K562 (cell line): ENCODE results near the gene ATAD2B. TPM values are rescaled to one million over a fixed set of nuclear protein-coding genes. Genes with fewer than 3 reads are reported as not detected.

ENCODE experiments used
- ATAC-seq: fragments of 200-7000 bp; cut with Tn5 transposase; 3 replicates; pipeline ENCODE4 v1.9.1; 2020; ENCODE audit warnings: moderate library complexity
- BruUV-seq: library from RNA; stranded (reverse); fragments of 400-500 nt; replicated peaks from 2 replicates; lab custom pipeline; 2021; lab: Mats Ljungman, UMichigan
- CTCF ChIA-PET: fragments of 300-600 bp; formaldehyde crosslinking; extraction: SDS; loops from one replicate; lab custom pipeline; 2021; ENCODE audit warnings: low intra/inter-chr PET ratio; lab: Yijun Ruan, JAX
- POLR2A ChIA-PET: fragments of 300-600, 350-650 bp; sonication (Branson Sonifier 250); formaldehyde crosslinking; extraction: SDS; loops from one replicate; lab custom pipeline; 2021; ENCODE audit warnings: antibody characterized with exemption, inconsistent platforms; lab: Yijun Ruan, JAX
- DNase-seq, 4 experiments: peaks; one replicate each; pipeline versions ENCODE4 v3.0.0 to v3.0.0-alpha.2; 2011 to 2018; ENCODE audit warnings: low spot score in 3 of 4, mixed read lengths in 3 of 4; ENCODE audit errors: extremely low read depth in 1 of 4
- FAIRE-seq: peaks from 2 replicates; lab custom pipeline; 2011; peaks lifted over from hg19 to GRCh38; lab: Jason Lieb, UNC
- H2AFZ ChIP-seq: 2 replicates; pipeline ENCODE4 v1.6.0; 2011; ENCODE audit warnings: low read depth, low read length, control low read depth, inconsistent platforms
- H3K27ac ChIP-seq: fragments of 200-600 bp; 3 replicates; pipeline ENCODE4 v1.8.0; 2011; ENCODE audit warnings: low read depth, mild to moderate bottlenecking, control low read depth, inconsistent platforms, low read length, moderate library complexity, mixed read lengths; ENCODE audit errors: extremely low read depth
- H3K27me3 ChIP-seq, 2 experiments: fragments of 300-600 bp in 1 of 2; 2 replicates in 1 of 2; 3 replicates in 1 of 2; pipeline versions ENCODE4 v1.6.0 to v1.8.0; 2011; ENCODE audit warnings: inconsistent platforms in 2 of 2, low read length in 2 of 2, mild to moderate bottlenecking in 1 of 2, mixed read lengths in 1 of 2, moderate library complexity in 1 of 2; ENCODE audit not compliant: control insufficient read depth in 2 of 2, insufficient read depth in 2 of 2
- H3K36me3 ChIP-seq: fragments of 300-600 bp; 3 replicates; pipeline ENCODE4 v1.8.0; 2011; ENCODE audit warnings: mild to moderate bottlenecking, low read length, inconsistent platforms; ENCODE audit not compliant: control insufficient read depth, insufficient read depth
- H3K4me1 ChIP-seq, 2 experiments: fragments of 200-600 bp in 1 of 2; replicated peaks in 1 of 2; 2 replicates in 1 of 2; 3 replicates in 1 of 2; pipeline versions ENCODE4 v1.5.1 to v1.8.0; 2011; ENCODE audit warnings: inconsistent platforms in 2 of 2, low read length in 2 of 2, mild to moderate bottlenecking in 1 of 2, mixed read lengths in 1 of 2, moderate library complexity in 1 of 2; ENCODE audit not compliant: control insufficient read depth in 2 of 2, insufficient read depth in 2 of 2
- H3K4me2 ChIP-seq: 2 replicates; pipeline ENCODE4 v1.6.1; 2011; ENCODE audit warnings: low read length, control low read depth, inconsistent platforms, mixed read lengths; ENCODE audit not compliant: insufficient read depth
- H3K4me3 ChIP-seq: fragments of 200-600 bp; sonication (generic), shearing (Covaris generic); 2 replicates; pipeline ENCODE4 v1.5.1; 2016; ENCODE audit warnings: control low read depth, inconsistent platforms
- H3K79me2 ChIP-seq: fragments of 200-600 bp; 3 replicates; pipeline ENCODE4 v1.8.0; 2011; ENCODE audit warnings: low read length, inconsistent platforms; ENCODE audit not compliant: control insufficient read depth, insufficient read depth
- H3K9ac ChIP-seq, 2 experiments: 2 replicates each; pipeline versions ENCODE4 v1.6.0 to v1.6.1; 2011; ENCODE audit warnings: low read depth in 2 of 2, low read length in 2 of 2, control low read depth in 1 of 2, inconsistent platforms in 1 of 2, mild to moderate bottlenecking in 1 of 2, mixed read lengths in 1 of 2; ENCODE audit not compliant: insufficient read depth in 1 of 2
- H3K9me1 ChIP-seq: one replicate; pipeline ENCODE4 v1.6.0; 2011; ENCODE audit warnings: inconsistent platforms, mild to moderate bottlenecking, low read length, moderate library complexity; ENCODE audit not compliant: control insufficient read depth, insufficient read depth
- H3K9me3 ChIP-seq: replicated peaks from 2 replicates; pipeline ENCODE4 v1.5.1; 2011; ENCODE audit warnings: low read depth, low read length, inconsistent platforms; ENCODE audit not compliant: control insufficient read depth, insufficient read depth
- H4K20me1 ChIP-seq: replicated peaks from 2 replicates; pipeline ENCODE4 v1.6.1; 2011; ENCODE audit warnings: low read length, inconsistent platforms, mixed read lengths; ENCODE audit not compliant: control insufficient read depth, insufficient read depth
- ATF1 ChIP-seq, 2 experiments: fragments of 450-650 bp in 1 of 2; IDR thresholded peaks; 2 replicates each; pipeline ENCODE4 v1.6.1; 2016; ENCODE audit warnings: missing compliant biosample characterization in 1 of 2, missing genetic modification characterization in 1 of 2
- ELF1 ChIP-seq: fragments of 200-800 bp; sonication (Bioruptor generic); IDR thresholded peaks from 2 replicates; pipeline ENCODE4 v1.6.1; 2016; ENCODE audit warnings: missing genetic modification characterization, missing compliant biosample characterization
- NEUROD1 ChIP-seq: fragments of 150-350 bp; IDR thresholded peaks from 2 replicates; pipeline ENCODE4 v1.6.1; 2014; ENCODE audit warnings: borderline replicate concordance, low read length, low read depth; ENCODE audit not compliant: partially characterized antibody
- NUFIP1 ChIP-seq: fragments of 450-650 bp; IDR thresholded peaks from 2 replicates; pipeline ENCODE4 v1.6.1; 2018; ENCODE audit not compliant: partially characterized antibody
- SIN3B ChIP-seq: fragments of 450-650 bp; IDR thresholded peaks from 2 replicates; pipeline ENCODE4 v1.6.1; 2017; ENCODE audit warnings: low read depth, mild to moderate bottlenecking, moderate library complexity
- TEAD2 ChIP-seq: fragments of 450-650 bp; IDR thresholded peaks from 2 replicates; pipeline ENCODE4 v1.6.1; 2016; ENCODE audit warnings: missing genetic modification characterization, control low read depth, missing compliant biosample characterization
- VEZF1 ChIP-seq: fragments of 200-800 bp; sonication (Bioruptor generic); IDR thresholded peaks from 2 replicates; pipeline ENCODE4 v1.6.1; 2017; ENCODE audit warnings: missing genetic modification characterization, missing compliant biosample characterization
- XRCC3 ChIP-seq: fragments of 450-650 bp; IDR thresholded peaks from 2 replicates; pipeline ENCODE4 v1.6.1; 2017; ENCODE audit warnings: mild to moderate bottlenecking, moderate library complexity
- ZNF449 ChIP-seq: fragments of 250-450 bp; sonication (Bioruptor Pico); IDR thresholded peaks from 2 replicates; pipeline ENCODE4 v1.8.0; 2022; ENCODE audit warnings: moderate library complexity, mild to moderate bottlenecking, inconsistent platforms
- ZNF740 ChIP-seq, 3 experiments: fragments of 200-800 bp in 1 of 3; sonication (Bioruptor generic) in 1 of 3; sonication (generic) in 1 of 3; formaldehyde crosslinking in 1 of 3; IDR thresholded peaks; 2 replicates each; pipeline versions ENCODE4 v1.6.1 to v1.8.0; 2016 to 2022; ENCODE audit warnings: mild to moderate bottlenecking in 2 of 3, missing compliant biosample characterization in 2 of 3, missing genetic modification characterization in 2 of 3, missing genetic modification reagents in 1 of 3
- ZNF766 ChIP-seq: fragments of 200-800 bp; sonication (Bioruptor generic); conservative IDR thresholded peaks from 2 replicates; pipeline ENCODE4 v1.6.1; 2016; ENCODE audit warnings: missing genetic modification characterization, missing compliant biosample characterization
- whole genome bisulfite sequencing: fragments of 100-300 bp; shearing (Covaris generic); methylation state at CpG from one replicate; pipeline ENCODE4 v1.1.6; 2016; ENCODE audit warnings: low coverage, mixed read lengths; ENCODE audit not compliant: insufficient coverage; ENCODE audit errors: missing lambda C conversion rate; 5-methylcytosine and 5-hydroxymethylcytosine counted together
- in situ Hi-C: fragments of 300-500 bp; cut with MboI; formaldehyde crosslinking; loops from 4 replicates; pipeline ENCODE4 v1.15.0; 2018; ENCODE audit warnings: inconsistent platforms, mixed read lengths
- intact Hi-C: fragments of 100-400 bp; cut with micrococcal nuclease; formaldehyde crosslinking; loops from 2 replicates; pipeline ENCODE4 v1.14.2; 2022
- polyA plus RNA-seq, 8 experiments: library from polyadenylated mRNA; depleted of rRNA in 4 of 8; stranded (reverse) in 5 of 8; unstranded in 3 of 8; fragments of >200 nt; fragmentation: Nextera tagmentation in 2 of 8; fragmentation: Illumina TruSeq in 1 of 8; extraction: Ambion mirVana in 2 of 8; extraction: Trizol in 1 of 8; gene quantifications; 2 replicates each; pipeline versions ENCODE4 v1.2.1 to v1.2.3, GENCODE V29; 2011 to 2014; ENCODE audit warnings: inconsistent platforms in 1 of 8, missing spikeins in 1 of 8
- total RNA-seq, 7 experiments: library from RNA; depleted of rRNA in 6 of 7; stranded (reverse); fragments of >200 nt in 6 of 7; fragmentation: Illumina TruSeq in 2 of 7; extraction: Trizol in 2 of 7; gene quantifications; 2 replicates each; pipeline versions ENCODE4 v1.2.1 to v1.2.3, GENCODE V29; 2011 to 2021; ENCODE audit warnings: low replicate concordance in 1 of 7

Gene ATAD2B
- total and polyA plus RNA-seq, 9 of the 15 experiments (the other 6 are each of a cell fraction or from before 2014, with no cell fraction given), result 3.2 to 21.6 (median 11.4) TPM

- TF ChIP-seq ZNF449 (CRISPR knock-in tag) (no peak), TEAD2 (tag) (no peak), ZNF766 (CRISPR knock-in tag) (no peak), VEZF1 (no peak)
Measured at GRCh38 chr2:23967846-23968245, 40.9 kb upstream of the ATAD2B start (continued).

GRCh38 chr2:23954325-23955014, 27.5 kb upstream of the ATAD2B start:
- no peak overlapping the region for H3K9ac ChIP-seq
- DNase-seq, result no peak
- H3K9me1 ChIP-seq, result no peaks in the 10 kb centered on the region
- in situ Hi-C loops, result no loop called here
- H3K4me1 ChIP-seq, result peaks cover 0 to 3% of the 10 kb centered on the region in 2 experiments; a peak in 2 of 5 replicates
- H3K27ac ChIP-seq, result no peak overlapping the region
- H4K20me1 ChIP-seq, result no peaks in the 10 kb centered on the region
- no peak for FAIRE-seq
- CTCF ChIA-PET, result no interaction called here
- peaks cover 51% of the 10 kb centered on the region for H3K79me2 ChIP-seq
- no TSS peak for BruUV-seq
- POLR2A ChIA-PET, result interaction anchor here (0.7 kb wide), 1 partner anchor 15 kb away, joined by 3 read pairs; the partner anchor contains the start of gene UBXN2A
- no peak for ATAC-seq
- H3K36me3 ChIP-seq, result peaks cover 5% of the 10 kb centered on the region; the same call in 2 of the 3 replicates
- H2AFZ ChIP-seq, result no peak overlapping the region
- no peak overlapping the region for H3K4me2 ChIP-seq
- H3K9me3 ChIP-seq, result no peaks in the 10 kb centered on the region
- WGBS, result 82% methylated on average over 6 of the region's 6 CpGs
- H3K4me3 ChIP-seq, result no peak overlapping the region
- H3K27me3 ChIP-seq, result no peaks in the 10 kb centered on the region
- intact Hi-C loops, result no loop called here
- no peak for TF ChIP-seq SIN3B
- TF ChIP-seq ELF1, result no peak
- no peak for TF ChIP-seq ZNF740 (CRISPR knock-in tag; IDR thresholded peaks at IDR 0.05)
- TF ChIP-seq ZNF740 (tag; IDR thresholded peaks at IDR 0.05), result no peak
- no peak for TF ChIP-seq NEUROD1
- no peak for TF ChIP-seq ATF1 (CRISPR knock-in tag; IDR thresholded peaks at IDR 0.05)
- no peak for TF ChIP-seq ATF1 (tag; IDR thresholded peaks at IDR 0.05)
- TF ChIP-seq ZNF449 (CRISPR knock-in tag), result no peak
- TF ChIP-seq NUFIP1, result no peak
- no peak for TF ChIP-seq XRCC3
